AG20443 (cell line): Measurements from ENCODE around the gene TEX26.

Source experiments
- DNase-seq: peaks from one replicate; pipeline ENCODE4 v3.0.0; 2012; ENCODE audit warnings: low spot score, mixed read lengths

Gene TEX26

DNA sequence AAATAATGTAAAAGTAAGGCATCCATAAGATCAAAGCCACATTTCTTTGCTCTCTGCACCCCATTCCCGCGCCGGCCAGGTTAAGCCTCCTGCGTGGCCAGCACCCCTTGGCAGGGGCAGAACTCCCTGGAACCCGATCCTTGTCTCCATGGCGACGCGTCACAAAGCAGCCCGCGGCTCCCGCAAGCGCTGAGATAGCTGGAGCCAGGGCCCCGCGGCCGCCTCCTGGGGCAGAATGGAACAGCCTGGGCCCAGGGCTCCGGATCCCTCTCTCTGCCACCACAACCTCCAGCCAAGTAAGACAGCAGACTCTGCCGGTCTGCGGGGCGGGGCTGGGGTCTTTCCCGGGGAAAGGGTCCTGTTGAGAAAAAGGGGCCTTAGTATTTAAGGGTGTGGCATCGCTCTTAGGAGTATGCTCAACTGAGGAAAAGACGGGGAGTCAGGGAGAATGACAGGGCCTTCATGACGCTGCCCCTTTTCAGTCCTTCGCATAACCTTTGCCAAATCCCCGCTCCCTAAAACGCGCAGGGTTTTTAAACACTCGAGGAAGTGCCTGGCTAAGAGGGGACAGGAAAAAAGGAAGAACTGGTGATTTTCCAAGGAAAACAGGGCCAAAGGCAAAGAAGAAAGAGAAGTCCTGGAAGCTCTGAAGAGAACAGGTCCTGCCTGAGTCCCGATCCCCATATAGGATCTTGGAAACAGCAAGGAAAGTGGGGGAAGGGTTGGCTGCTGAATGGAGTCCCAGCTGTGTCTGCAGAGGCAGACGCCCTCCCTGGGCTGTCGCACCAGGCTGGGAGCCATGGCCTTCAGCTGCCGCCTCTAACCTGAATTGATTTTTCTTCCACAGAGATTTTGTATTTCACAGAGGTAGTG lies at the start of gene TEX26:
Gene TEX26, plus strand, starts transcription at position 176 of the 873 bp plus-strand sequence. Its CDS starts 60 bp downstream, at position 236.
- peak; percentile 25 for DNase-seq

DNA sequence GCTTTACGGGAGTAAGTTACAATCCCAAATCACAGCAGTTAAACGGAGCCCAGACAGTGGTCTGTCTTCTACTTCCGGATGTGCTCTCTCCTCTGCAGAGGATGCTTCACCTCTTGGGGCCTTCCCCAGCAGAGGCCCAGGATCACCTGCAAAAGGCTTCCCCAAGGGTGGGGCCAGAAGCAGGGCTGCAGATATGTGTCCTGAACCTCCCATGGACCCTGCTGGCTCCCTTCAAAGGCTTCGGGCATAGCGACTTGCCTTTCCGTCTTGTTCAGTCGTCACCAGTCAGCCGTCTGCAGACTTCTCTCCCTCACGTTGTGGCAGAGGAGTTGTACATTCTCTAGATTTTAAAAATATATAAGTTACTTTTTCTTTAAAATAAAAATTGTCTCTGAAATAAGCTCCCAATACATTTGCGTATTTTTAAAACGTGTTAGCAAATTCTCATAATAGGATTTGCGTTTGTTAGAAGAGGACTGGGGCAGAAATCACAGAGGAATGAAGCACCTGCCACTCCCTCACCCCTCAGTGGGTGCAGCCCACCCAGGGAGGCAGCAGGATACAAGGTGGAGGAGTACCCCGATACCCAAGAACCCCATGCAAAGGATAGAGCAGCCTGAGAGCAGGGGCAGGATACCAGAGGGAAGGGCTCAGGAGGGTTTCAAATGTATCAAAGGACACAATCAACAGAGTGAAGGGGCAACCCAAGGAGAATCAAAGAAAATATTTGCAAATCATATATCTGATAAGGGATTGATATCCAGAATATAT lies 49.3 kb upstream of the TEX26 start:
- no peak for DNase-seq

DNA sequence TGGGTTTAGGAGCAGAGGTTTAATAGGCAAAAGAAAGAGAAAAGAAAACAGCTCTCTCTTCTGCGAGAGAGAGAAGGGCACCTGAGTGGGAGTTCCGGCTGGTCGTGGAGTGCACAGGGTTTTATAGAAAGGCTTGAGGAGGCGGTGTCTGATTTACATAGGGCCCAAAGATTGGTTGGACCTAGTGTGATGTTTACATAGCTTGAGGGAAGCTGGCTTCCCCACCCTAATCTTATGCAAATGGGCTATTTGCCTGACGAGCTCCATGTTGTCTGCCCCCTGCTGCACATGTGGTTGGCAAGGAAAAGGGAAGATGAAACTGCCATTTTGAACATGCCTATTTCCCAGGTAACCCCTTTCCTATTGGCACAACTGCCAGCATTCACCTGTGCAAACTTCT lies 47.9 kb upstream of the TEX26 start:
- DNase-seq = no peak

DNA sequence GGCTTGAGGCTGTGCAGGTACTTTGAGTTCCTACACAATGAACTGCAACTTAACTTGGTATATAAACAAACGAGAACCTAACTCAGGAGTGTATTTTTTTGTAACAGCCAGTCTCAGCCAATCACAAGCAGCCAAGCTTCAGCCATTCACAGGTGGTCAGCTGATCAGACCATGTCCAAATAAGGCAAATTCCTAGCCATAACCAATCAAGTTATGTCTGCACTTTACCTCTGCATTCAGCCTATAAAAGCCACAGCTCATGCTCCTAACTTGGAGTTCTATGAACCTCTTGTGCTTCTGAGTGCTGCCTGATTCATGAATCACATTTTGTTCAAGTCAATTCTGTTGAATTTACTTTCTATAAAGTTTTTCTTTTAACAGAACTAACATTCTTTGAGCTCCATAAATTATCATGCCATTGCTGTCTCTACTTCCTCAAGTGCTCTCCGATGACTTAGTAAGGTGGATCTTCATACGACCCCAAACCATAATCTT lies 43.2 kb upstream of the TEX26 start:
- no peak for DNase-seq

DNA sequence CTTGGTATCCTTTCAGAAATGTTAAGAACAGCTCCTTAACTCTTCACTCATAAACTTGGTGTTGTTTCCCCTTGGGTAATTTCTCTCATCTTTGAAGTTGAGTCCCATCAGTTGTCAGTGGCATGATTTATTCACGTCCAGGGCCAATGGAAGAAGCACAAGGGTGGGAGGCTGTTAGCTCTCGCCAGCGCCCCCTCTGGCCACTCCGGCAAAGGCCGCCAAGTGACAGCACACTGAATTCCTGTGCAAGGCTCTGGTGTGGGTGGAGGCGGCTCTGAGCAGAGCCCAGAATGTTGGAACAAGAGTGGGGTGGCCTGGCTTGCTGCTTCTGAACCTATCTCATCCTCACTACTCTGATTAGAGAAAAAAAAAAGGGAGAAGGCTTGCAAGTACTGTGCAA lies 39.5 kb upstream of the TEX26 start:
- DNase-seq = peak; percentile 74

DNA sequence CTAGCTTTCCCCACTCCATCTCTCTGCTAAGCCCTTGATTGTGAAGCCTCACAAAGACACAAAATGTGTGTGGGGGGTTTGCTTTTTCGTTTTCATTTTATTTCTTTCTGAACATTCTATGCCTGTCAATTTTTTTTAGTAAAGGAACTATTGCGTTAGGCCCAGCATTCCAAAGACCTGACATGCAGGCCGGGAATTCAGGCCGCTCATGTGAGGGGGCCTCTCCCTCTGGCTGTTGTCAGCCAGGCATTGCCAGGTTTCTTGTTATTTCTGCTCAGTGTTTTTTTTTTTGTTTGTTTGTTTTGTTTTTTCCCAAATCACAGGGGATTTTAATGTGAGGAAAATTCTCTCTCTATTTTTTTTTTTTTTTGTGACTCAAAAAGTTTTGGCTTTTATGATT lies 36.7 kb upstream of the TEX26 start:
- peak; percentile 88 for DNase-seq

DNA sequence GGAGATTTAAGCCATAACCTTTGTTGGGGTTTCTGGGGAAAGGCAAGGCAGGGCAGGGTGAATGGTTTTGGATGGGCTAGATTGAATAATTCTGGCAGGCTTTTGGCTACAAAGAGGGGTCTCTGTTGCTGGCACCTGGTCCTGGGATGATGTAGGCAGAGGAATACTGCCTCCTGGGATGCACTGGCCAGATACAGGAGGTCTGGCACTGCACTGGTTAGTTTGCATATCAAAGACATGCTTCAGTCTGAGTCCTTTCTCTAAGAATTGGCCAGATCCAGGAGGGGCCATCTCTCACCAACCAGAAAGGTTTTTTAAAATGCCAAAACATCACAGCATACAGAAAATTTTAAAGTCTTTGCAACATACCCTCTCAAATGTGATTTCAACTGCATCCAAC lies 34.4 kb upstream of the TEX26 start:
- DNase-seq = no peak

DNA sequence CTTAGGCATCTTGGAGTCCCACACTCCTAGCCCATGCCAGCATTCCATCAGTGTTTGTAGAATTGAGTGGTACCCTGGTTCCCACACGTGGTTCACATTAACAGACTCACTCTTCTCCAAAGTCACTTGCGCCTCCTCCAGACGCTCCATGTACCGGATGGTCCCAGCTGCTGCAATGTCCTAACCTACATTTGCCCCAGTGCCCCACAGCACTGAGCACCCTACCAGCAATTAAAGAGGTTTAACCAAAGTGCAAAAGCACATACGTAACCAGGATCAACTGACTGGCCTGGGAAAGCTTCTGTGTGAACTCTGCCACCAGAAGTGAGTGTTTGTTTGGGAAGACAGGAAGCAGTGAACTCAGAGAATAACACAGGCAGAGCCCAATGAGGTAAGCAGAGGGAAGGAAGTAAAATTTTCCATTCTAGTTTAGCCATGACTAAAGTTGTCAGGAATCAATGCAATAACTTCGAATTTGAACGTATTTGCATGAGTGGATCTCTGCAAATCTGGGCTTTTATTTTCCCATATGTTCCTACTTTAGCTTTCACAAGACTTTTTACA lies 33.7 kb upstream of the TEX26 start:
- DNase-seq = peak; percentile 82

DNA sequence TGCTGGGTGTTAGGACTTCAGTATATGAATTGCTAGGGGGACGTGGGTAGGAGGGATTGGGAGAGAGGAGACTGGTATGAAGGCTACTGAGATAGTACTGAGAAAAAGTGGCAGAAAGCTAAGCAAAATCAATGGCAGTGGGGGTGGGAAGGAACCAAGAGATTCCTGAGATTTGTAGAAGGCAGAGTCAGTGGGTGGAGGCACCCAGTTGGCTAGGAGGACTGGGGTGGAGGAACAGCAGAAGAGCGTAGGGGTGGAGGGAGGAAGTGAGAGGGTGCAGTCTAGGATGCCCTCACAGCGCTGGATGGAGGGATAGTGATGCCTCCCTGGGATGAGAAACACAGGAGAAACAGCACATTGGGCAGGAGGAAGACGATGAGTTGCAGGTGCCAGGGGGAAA lies 32.0 kb upstream of the TEX26 start:
- DNase-seq = no peak

DNA sequence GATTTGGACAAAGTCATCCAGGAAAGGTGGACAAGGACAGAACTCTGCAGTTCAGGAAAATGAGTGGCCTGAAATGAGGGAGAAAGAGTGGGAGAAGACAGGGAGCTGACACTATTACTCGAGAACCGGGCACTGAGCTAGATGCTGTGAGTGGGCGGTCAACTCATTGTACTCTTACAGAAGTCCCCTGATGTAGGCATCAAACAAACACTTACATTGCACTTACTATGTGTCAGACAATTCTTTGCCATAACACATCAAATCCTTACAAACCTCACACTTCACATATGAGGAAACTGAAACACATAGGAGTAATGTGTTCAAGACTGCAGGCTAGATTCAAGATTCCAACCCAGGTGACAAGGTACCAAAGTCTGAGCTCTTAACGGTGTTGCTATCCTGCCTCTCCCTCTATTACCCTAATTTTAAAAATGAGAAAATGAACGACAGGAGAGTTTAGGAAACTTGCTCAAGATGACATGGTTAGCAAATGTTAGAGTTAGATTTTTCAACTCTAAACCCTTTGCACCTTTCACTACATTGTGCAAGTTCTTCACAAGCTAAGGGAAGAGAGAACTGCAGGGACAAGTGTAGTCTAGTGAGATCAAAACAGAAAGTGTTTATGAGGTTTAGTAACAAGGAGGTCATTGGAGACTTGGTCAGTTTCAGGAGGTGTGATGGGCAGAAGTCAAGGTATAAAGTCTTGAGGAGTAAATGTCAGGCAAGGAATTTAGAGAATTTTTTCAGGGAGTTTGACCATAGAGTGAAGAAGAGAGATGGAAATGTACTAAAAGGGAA lies 31.3 kb upstream of the TEX26 start:
- DNase-seq = no peak

DNA sequence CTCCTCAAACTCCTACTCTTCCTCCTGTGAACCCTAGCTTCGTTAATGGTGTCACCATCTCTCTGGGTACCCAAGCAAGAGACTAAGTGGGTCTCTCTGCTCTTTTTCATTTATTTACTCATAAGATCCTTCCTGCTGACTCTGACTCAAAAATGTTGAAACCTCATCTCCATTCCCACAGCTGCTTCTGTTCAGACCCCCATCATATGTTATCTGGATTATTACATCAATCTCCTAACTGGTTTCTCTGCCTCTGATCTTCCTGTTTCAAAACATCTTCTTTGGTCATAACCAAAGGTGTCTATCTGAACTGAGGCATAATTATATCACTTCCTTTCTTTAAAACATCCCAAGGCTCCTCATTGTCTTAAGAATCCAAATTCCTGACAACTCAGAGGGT lies 28.4 kb upstream of the TEX26 start:
- DNase-seq = no peak

DNA sequence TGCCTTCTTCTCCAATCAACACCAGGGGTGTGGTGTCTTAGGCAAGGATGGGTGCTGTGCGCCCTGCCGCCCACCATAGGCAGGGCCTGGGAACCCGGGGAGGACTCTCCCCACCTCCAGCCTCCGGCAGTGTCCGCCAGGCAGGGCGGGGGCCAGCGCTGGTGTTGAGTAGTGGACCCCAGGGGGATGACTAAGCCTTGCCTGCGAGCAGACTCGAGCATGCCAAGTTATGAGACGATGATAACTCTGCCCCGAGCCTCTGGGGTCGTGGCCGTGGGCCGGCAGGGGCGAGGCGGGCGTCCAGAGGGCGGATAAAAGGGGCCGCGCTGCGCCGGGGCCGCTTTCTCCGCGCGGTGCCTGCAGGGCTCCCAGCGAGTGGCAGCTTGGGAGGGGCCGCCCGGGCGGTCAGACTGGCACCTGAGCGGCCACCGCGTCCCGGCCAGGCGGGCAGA lies 26.5 kb upstream of the TEX26 start, which contains the start of gene MEDAG:
Gene MEDAG, plus strand, starts transcription at position 340 of the 452 bp plus-strand sequence. CDS start 245 bp downstream, outside the sequence.
- peak; percentile 85 for DNase-seq

DNA sequence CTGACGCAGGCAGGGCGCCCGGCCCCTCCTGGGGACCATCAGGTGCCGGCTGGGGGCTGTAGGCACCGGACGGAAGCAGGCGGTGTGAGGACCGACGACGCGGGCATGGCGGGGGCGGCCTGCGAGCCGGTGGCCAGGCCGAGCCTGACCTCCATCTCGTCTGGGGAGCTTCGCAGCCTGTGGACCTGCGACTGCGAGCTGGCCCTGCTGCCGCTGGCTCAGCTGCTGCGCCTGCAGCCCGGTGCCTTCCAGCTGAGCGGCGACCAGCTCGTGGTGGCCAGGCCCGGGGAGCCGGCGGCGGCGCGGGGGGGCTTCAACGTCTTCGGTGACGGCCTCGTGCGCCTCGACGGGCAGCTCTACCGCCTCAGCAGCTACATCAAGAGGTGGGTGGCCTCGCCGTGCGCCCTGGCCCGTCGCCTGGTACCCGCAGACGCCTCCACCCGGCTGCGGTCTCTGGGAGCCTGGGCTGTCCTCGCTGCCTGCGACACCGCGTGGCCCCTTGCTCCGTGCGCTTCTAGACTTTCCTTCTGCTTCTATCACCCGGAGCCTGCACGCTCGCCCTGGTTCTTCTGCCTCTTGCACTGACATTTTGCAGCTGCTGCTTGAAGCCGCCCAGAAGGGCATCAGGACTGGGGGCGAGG lies 25.9 kb upstream of the TEX26 start:
- peak; percentile 41 for DNase-seq

DNA sequence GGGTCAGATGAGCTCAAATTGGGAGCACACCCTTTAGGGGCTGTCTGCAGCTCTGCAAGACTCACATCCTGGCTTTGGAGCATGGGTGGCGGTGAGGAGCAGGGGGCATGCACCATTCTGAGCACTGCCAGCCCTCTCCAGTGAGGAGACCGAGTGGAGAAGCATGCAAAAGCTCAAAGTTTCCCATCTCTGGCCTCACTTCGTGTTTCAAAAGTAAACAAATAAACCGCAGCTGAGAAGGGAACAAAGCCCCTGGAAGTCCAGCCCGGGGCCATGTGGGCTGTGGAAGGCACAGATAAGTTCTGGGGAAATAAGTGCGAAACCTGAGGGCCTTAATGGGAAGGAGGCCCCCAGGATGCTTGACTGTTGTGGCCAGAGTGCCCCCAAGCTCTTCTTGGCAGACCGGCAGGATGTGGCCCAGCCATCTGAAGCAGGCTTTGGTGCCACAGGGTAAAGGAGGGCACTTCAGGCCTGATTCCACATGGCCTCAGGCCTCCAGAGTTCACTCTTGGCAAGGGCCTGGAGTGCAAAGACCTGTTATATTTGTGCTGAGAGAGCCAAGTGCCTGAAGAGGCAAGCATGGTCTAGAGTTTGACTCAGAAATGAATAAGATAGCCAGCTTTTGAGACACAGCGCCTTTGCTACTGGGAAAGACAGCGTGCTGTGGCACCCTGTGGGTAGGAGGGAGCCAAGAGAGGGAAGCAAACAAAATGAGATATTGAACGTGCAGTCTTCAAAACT lies 25.2 kb upstream of the TEX26 start:
- DNase-seq = peak; percentile 25

DNA sequence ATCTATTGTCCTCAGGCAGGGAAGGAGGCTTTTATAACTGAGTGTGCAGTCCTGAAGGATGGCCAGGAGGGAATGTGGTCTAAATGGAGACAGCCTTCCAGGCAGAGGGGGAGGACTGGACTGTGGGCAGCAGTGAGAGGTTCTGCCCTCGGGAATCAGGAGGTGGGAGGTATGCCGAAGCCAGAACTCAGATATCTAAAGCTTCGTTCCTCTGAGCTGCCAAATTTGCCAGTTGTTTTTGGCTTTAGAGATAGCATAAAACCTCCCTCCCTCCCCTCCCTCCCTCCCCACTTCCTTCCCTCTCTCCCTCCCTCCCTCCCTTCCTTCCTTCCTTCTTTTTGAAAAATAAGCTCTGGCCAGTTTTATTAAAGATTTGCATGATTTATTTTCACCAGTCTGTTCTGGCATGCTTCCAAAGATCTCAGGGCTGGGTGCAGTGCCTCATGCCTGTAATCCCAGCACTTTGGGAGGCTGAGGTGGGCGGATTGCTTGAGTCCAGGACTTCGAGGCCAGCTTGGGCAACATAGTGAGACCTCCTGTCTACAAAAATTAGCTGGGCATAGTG lies 24.0 kb upstream of the TEX26 start:
- peak; percentile 56 for DNase-seq

DNA sequence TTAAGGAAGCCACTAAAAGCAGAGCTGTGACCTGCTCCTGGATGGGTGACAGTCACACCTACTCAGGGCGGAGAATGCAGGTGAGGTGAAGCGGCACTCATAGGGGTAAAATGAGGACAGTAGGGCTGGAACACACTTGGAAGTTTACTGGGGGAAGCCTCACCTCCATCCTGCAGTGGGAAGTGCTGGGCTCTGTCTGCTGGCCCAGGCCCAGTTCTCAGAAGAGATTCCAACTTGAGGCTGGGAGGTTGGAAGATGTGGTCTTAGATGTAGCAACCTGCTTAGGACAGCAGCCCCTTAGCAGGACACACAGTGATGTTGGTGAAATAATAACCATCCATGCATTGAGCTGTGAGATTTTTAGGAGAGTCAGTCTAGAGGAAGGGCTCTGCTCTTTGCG lies 21.8 kb upstream of the TEX26 start:
- no peak for DNase-seq

DNA sequence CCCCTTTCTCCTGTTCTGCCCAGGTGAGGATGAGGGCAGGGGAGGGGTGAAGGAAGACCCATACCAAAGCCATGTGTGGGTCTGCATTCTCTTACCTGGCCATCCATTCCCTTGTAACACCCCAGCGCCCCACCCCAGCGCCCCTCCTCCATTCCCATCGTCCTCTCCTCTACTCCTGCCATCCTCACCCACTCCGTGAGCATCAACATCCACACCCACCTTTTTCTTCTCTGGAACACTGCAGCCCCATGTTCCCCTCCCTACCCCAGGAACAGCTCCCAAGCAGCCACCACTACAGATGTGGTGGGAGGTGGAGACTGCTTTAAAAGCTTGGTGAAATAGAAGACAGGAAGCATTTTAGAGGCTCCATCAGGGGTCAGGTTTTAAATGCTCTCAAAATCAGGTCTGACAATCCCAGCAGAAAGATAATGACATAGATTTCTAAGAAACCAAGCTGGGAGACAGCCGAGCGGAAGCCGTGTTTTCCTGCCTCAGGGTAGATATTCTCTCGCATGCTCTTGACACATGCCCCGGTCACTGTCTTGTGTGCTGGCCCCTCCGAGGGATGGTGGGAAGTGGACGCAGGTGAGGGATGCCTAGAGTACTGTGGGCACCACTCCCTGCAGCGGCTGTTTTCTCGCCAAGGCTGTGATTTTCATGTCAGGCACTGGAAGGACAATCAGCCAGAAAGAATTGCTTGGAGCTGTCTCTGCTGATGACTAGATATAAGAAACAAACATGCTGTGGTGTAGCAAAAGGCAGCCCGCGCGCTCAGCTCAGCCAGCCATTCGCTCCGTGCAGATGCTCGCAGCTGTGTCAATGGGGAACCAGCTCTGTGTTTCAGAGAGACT lies 16.5 kb upstream of the TEX26 start:
- no peak for DNase-seq

DNA sequence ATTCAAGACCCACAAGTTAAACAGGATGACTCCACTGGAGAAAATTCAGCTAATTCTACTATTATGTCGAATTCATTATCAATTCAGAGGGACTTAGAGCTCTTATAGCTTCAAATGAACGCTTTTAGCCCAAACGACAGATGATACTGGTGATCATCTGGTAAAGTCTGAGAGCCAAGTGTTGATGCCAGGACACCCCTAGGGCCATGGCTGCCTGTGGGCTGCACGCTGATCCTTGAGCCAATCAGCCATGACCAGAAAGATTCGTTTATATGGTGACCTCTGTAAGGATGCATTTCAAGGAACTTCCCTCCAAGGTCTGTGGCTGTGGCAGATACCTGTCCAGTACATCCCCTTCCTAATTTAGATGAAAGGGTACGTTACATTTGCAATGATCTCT lies 15.5 kb upstream of the TEX26 start:
- no peak for DNase-seq
